Nephron (organoid): ENCODE results near the gene ICAM2.

Experiments used
- H3K27ac Mint-ChIP-seq, 3 experiments: 2 replicates each; pipeline ENCODE4 v1.8.0; 2020; ENCODE audit warnings: mixed read lengths in 3 of 3, mild to moderate bottlenecking in 2 of 3, moderate library complexity in 1 of 3
- H3K27me3 Mint-ChIP-seq: 2 replicates; pipeline ENCODE4 v1.8.0; 2021; ENCODE audit warnings: low read depth, mild to moderate bottlenecking, moderate library complexity, mixed read lengths
- H3K36me3 Mint-ChIP-seq: 2 replicates; pipeline ENCODE4 v1.8.0; 2020; ENCODE audit warnings: low read depth, mixed read lengths
- H3K4me1 Mint-ChIP-seq: 2 replicates; pipeline ENCODE4 v1.8.0; 2020; ENCODE audit warnings: mixed read lengths
- H3K4me3 Mint-ChIP-seq, 3 experiments: 2 replicates each; pipeline ENCODE4 v1.8.0; 2020; ENCODE audit warnings: mild to moderate bottlenecking in 3 of 3, mixed read lengths in 3 of 3, moderate library complexity in 2 of 3
- H3K9me3 Mint-ChIP-seq: 2 replicates; pipeline ENCODE4 v1.8.0; 2020; ENCODE audit warnings: mixed read lengths
- TF ChIP-seq, protein P1 (sequence below), 3 experiments: fragments of 200-600 bp; sonication (generic); IDR thresholded peaks; one replicate each; pipeline ENCODE4 v1.5.0; 2021; ENCODE audit warnings: antibody characterized with exemption in 3 of 3; ENCODE audit not compliant: unreplicated experiment in 3 of 3

Gene ICAM2

DNA sequence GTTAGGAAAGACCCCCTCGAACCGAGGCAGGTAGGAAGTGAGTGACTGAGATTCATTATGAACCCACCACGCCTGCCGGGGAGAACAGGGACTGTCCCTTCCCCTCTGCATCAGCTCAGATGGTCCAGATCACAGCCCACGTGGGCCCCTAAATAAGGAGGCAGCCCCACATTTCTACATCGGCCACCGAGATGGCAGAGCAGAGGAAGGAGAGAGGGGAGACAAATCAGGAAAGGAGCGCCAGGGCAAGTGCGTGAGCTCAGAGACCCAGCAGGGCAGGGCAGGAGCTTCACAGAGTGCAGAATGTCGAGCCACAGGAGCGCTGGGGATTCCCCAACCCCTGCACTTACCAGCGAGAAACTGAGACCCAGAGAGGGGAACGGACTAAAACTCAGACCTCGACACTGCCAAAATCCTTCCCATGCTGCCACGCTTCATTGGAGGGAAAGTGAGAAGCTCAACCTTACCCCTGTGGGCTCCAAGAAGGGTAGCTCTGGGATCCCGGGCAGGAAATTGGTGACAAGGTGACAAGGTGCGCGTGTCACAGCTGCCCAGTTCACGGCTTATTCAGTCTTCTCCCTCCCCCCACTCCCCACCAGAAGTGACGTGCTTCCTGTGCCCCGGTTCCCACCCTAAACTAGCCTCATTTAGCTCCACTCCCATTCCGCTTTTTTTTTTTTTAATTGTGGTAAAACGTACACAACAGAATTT lies at the start of gene ICAM2:
Gene ICAM2 (minus strand): TSS at position 578 of the 711 bp plus-strand sequence. CDS start 13,942 bp downstream, outside the sequence.
- H3K36me3 Mint-ChIP-seq, result no peaks in the 10 kb centered on the region
- H3K4me1 Mint-ChIP-seq, result no peaks in the 10 kb centered on the region
- H3K27ac Mint-ChIP-seq, result no peak within 1 kb of the TSS
- TF ChIP-seq, protein P1, sequence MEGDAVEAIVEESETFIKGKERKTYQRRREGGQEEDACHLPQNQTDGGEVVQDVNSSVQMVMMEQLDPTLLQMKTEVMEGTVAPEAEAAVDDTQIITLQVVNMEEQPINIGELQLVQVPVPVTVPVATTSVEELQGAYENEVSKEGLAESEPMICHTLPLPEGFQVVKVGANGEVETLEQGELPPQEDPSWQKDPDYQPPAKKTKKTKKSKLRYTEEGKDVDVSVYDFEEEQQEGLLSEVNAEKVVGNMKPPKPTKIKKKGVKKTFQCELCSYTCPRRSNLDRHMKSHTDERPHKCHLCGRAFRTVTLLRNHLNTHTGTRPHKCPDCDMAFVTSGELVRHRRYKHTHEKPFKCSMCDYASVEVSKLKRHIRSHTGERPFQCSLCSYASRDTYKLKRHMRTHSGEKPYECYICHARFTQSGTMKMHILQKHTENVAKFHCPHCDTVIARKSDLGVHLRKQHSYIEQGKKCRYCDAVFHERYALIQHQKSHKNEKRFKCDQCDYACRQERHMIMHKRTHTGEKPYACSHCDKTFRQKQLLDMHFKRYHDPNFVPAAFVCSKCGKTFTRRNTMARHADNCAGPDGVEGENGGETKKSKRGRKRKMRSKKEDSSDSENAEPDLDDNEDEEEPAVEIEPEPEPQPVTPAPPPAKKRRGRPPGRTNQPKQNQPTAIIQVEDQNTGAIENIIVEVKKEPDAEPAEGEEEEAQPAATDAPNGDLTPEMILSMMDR (IDR thresholded peaks at IDR 0.05; ENCODE audit: unreplicated experiment in 3 of 3), result no peak
- peak within 1 kb of the TSS in 1 of 3 experiments; percentile 6 for H3K4me3 Mint-ChIP-seq
- H3K9me3 Mint-ChIP-seq, result no peaks in the 10 kb centered on the region
- H3K27me3 Mint-ChIP-seq, result no peaks in the 10 kb centered on the region

GRCh38 chr17:64070213-64070612 lies 49.8 kb upstream of the ICAM2 start:
- peaks cover 75% of the 10 kb centered on the region for H3K36me3 Mint-ChIP-seq
- no peaks in the 10 kb centered on the region for H3K4me1 Mint-ChIP-seq
- H3K4me3 Mint-ChIP-seq, result no peak overlapping the region
- H3K27ac Mint-ChIP-seq, result no peak overlapping the region
- TF ChIP-seq, protein P1 (IDR thresholded peaks at IDR 0.05; ENCODE audit: unreplicated experiment in 3 of 3), result no peak
- H3K27me3 Mint-ChIP-seq, result no peaks in the 10 kb centered on the region
- H3K9me3 Mint-ChIP-seq, result peaks cover 23% of the 10 kb centered on the region

DNA sequence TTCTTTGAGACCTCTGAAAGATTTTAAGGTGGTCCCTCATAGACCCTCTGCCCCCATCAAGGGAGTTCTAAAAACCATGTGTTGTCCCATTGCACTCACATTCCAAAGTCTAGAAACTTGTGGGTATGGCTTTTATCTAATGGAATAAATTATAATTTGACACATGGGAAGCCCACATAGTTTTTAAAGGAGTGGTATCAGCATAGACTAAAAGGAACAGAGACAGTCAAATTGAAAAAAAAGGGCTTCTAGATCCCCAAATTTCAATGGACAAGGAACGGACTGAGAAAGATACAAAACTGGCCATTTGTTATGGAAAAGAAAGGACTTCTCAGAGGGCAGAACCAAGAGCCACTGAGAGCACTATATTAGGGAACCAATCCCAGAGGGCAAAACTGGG lies 48.7 kb upstream of the ICAM2 start:
- TF ChIP-seq, protein P1 (IDR thresholded peaks at IDR 0.05; ENCODE audit: unreplicated experiment in 3 of 3), result no peak
- H3K9me3 Mint-ChIP-seq, result peaks cover 23% of the 10 kb centered on the region
- H3K36me3 Mint-ChIP-seq, result peaks cover 76% of the 10 kb centered on the region

GRCh38 chr17:64067657-64068056 lies 47.2 kb upstream of the ICAM2 start:
- TF ChIP-seq, protein P1 (IDR thresholded peaks at IDR 0.05; ENCODE audit: unreplicated experiment in 3 of 3), result no peak

More for the DNA sequence above, 48.7 kb upstream of the ICAM2 start:
- no peaks in the 10 kb centered on the region for H3K4me1 Mint-ChIP-seq
- no peak overlapping the region for H3K27ac Mint-ChIP-seq
- no peak overlapping the region for H3K4me3 Mint-ChIP-seq
- no peaks in the 10 kb centered on the region for H3K27me3 Mint-ChIP-seq

GRCh38 chr17:64066716-64067115 lies 46.3 kb upstream of the ICAM2 start:
- TF ChIP-seq, protein P1 (IDR thresholded peaks at IDR 0.05; ENCODE audit: unreplicated experiment in 3 of 3), result no peak

More at GRCh38 chr17:64067657-64068056, 47.2 kb upstream of the ICAM2 start:
- Mint-ChIP-seq H3K4me1 (no peaks in the 10 kb centered on the region), H3K36me3 (peaks cover 68% of the 10 kb centered on the region), H3K27ac (no peak overlapping the region), H3K27me3 (no peaks in the 10 kb centered on the region), H3K9me3 (peaks cover 23% of the 10 kb centered on the region), H3K4me3 (no peak overlapping the region)

DNA sequence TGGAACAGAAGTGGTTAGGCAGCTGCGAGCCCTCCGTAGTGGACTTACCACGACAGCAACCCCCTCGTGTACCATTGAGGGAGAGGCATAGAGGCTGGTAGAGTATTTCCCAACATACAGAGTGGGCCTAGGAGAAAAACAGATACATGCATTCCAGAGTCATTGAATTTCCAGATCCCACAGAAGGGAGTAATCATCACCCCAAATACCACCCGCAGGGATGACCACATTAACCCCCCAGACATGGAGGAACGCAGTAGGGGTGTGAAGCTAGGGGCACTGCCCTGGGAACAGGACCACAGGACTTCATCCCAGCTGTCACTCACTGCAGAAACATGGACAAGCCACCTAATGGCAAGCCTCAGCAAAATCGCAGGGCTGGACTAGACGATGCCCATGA lies 44.7 kb upstream of the ICAM2 start:
- peaks cover 48% of the 10 kb centered on the region for H3K36me3 Mint-ChIP-seq
- H3K4me1 Mint-ChIP-seq, result peaks cover 4% of the 10 kb centered on the region
- H3K4me3 Mint-ChIP-seq, result no peak overlapping the region
- H3K27ac Mint-ChIP-seq, result no peak overlapping the region
- H3K27me3 Mint-ChIP-seq, result no peaks in the 10 kb centered on the region
- TF ChIP-seq, protein P1 (IDR thresholded peaks at IDR 0.05; ENCODE audit: unreplicated experiment in 3 of 3), result no peak
- peaks cover 18% of the 10 kb centered on the region for H3K9me3 Mint-ChIP-seq

More at GRCh38 chr17:64066716-64067115, 46.3 kb upstream of the ICAM2 start:
- no peaks in the 10 kb centered on the region for H3K4me1 Mint-ChIP-seq
- peaks cover 23% of the 10 kb centered on the region for H3K9me3 Mint-ChIP-seq
- peaks cover 59% of the 10 kb centered on the region for H3K36me3 Mint-ChIP-seq
- no peaks in the 10 kb centered on the region for H3K27me3 Mint-ChIP-seq
- no peak overlapping the region for H3K4me3 Mint-ChIP-seq
- no peak overlapping the region for H3K27ac Mint-ChIP-seq
